HepG2 (cell line): Measurements from ENCODE around the gene PAXIP1. TPM values are rescaled to one million over a fixed set of nuclear protein-coding genes. Genes with fewer than 3 reads are reported as not detected.

Source experiments
- FIP1L1 ChIP-seq: fragments of 200-400 bp; formaldehyde crosslinking; IDR thresholded peaks from 2 replicates; pipeline ENCODE4 v1.6.1; 2018; ENCODE audit warnings: low read depth, mild to moderate bottlenecking, low read length, moderate library complexity, borderline replicate concordance; ENCODE audit not compliant: insufficient read depth
- HMG20B ChIP-seq: conservative IDR thresholded peaks from 2 replicates; pipeline ENCODE4 v1.6.1; 2016; ENCODE audit warnings: missing genetic modification reagents, missing compliant biosample characterization
- HNF1A ChIP-seq, 2 experiments: sonication (generic) in 1 of 2; formaldehyde crosslinking in 1 of 2; IDR thresholded peaks; 2 replicates each; pipeline versions ENCODE4 v1.4.0 to v1.6.1; 2016 to 2020; ENCODE audit warnings: borderline replicate concordance in 1 of 2, low read depth in 1 of 2, mild to moderate bottlenecking in 1 of 2, missing genetic modification reagents in 1 of 2
- HOMEZ ChIP-seq: IDR thresholded peaks from 2 replicates; pipeline ENCODE4 v1.6.1; 2016; ENCODE audit warnings: low read depth
- LCORL ChIP-seq, 2 experiments: fragments of 450-650 bp in 1 of 2; sonication (generic) in 1 of 2; formaldehyde crosslinking in 1 of 2; IDR thresholded peaks; 2 replicates each; pipeline versions ENCODE4 v1.5.0 to v1.6.1; 2017 to 2020; ENCODE audit warnings: antibody characterized with exemption in 1 of 2, missing genetic modification reagents in 1 of 2
- MXD1 ChIP-seq: sonication (generic); formaldehyde crosslinking; IDR thresholded peaks from 2 replicates; pipeline ENCODE4 v1.4.0; 2020; ENCODE audit warnings: mild to moderate bottlenecking, missing genetic modification reagents
- NKX3-1 ChIP-seq: sonication (generic); formaldehyde crosslinking; IDR thresholded peaks from 2 replicates; pipeline ENCODE4 v1.5.0; 2020; ENCODE audit warnings: missing genetic modification reagents
- NR3C1 ChIP-seq: sonication (generic); formaldehyde crosslinking; IDR thresholded peaks from 2 replicates; pipeline ENCODE4 v1.4.0; 2020; ENCODE audit warnings: missing genetic modification reagents
- RFXANK ChIP-seq: IDR thresholded peaks from 2 replicates; pipeline ENCODE4 v1.6.1; 2016
- TRIM24 ChIP-seq: sonication (generic); formaldehyde crosslinking; IDR thresholded peaks from 2 replicates; pipeline ENCODE4 v1.8.0; 2022; ENCODE audit warnings: mild to moderate bottlenecking, missing genetic modification reagents
- YY1 ChIP-seq: IDR thresholded peaks from 2 replicates; pipeline ENCODE4 v1.6.1; 2011; ENCODE audit warnings: low read length, low read depth, moderate library complexity, mild to moderate bottlenecking; ENCODE audit not compliant: insufficient read depth, insufficient replicate concordance
- ZBED4 ChIP-seq: sonication (generic); formaldehyde crosslinking; IDR thresholded peaks from 2 replicates; pipeline ENCODE4 v1.4.0; 2020; ENCODE audit warnings: missing genetic modification reagents, borderline replicate concordance
- ZFY ChIP-seq: sonication (generic); formaldehyde crosslinking; IDR thresholded peaks from 2 replicates; pipeline ENCODE4 v1.4.0; 2020; ENCODE audit warnings: missing genetic modification reagents
- ZNF121 ChIP-seq: sonication (generic); formaldehyde crosslinking; IDR thresholded peaks from 2 replicates; pipeline ENCODE4 v1.5.0; 2020; ENCODE audit warnings: mild to moderate bottlenecking, missing genetic modification reagents
- ZNF296 ChIP-seq: sonication (generic); formaldehyde crosslinking; conservative IDR thresholded peaks from 2 replicates; pipeline ENCODE4 v1.5.0; 2020; ENCODE audit warnings: mild to moderate bottlenecking, missing genetic modification reagents
- ZNF350 ChIP-seq: sonication (generic); formaldehyde crosslinking; IDR thresholded peaks from 2 replicates; pipeline ENCODE4 v1.4.0; 2020; ENCODE audit warnings: mild to moderate bottlenecking, low read depth, missing genetic modification reagents, borderline replicate concordance
- ZNF556 ChIP-seq: sonication (generic); formaldehyde crosslinking; IDR thresholded peaks from 2 replicates; pipeline ENCODE4 v1.4.0; 2020; ENCODE audit warnings: mild to moderate bottlenecking, missing genetic modification reagents, borderline replicate concordance
- ZNF678 ChIP-seq: sonication (generic); formaldehyde crosslinking; IDR thresholded peaks from 2 replicates; pipeline ENCODE4 v1.4.0; 2020; ENCODE audit warnings: mild to moderate bottlenecking, missing genetic modification reagents
- ZSCAN12 ChIP-seq: sonication (generic); formaldehyde crosslinking; IDR thresholded peaks from 2 replicates; pipeline ENCODE4 v1.9.0; 2021; ENCODE audit warnings: mild to moderate bottlenecking, missing genetic modification reagents
- polyA plus RNA-seq, 8 experiments: library from polyadenylated mRNA; depleted of rRNA in 3 of 8; stranded (reverse) in 7 of 8; unstranded in 1 of 8; fragments of >200 nt; fragmentation: Illumina TruSeq in 4 of 8; extraction: Trizol in 4 of 8; gene quantifications; 2 replicates each; pipeline versions ENCODE4 v1.2.1 to v1.2.3, GENCODE V29; 2011 to 2016; ENCODE audit warnings: low read depth in 4 of 8, missing spikeins in 1 of 8, mixed read lengths in 1 of 8; ENCODE audit not compliant: insufficient read depth in 1 of 8
- total RNA-seq, 5 experiments: library from RNA; depleted of rRNA; stranded (reverse); fragments of >200 nt; fragmentation: Illumina TruSeq; extraction: Trizol; gene quantifications; 2 replicates each; pipeline ENCODE4 v1.2.3, GENCODE V29; 2016; ENCODE audit warnings: low read depth in 1 of 5

Gene PAXIP1
- total and polyA plus RNA-seq, 2 of the 13 experiments (the other 11 are each of a cell fraction or from before 2014, with no cell fraction given) = 11.6 to 16.2 TPM

GRCh38 chr7:154913638-154914307, 89.2 kb downstream of the PAXIP1 start (continued):
- no peak; the same call in 1 of the 2 replicates for TF ChIP-seq ZNF556 (CRISPR knock-in tag)
- peak; percentile 87; the same call in 1 of the 2 replicates for TF ChIP-seq ZBED4 (CRISPR knock-in tag)
- TF ChIP-seq NR3C1 (CRISPR knock-in tag) = no peak
- TF ChIP-seq ZNF350 (CRISPR knock-in tag) = peak; percentile 81
- no peak for TF ChIP-seq HNF1A (IDR thresholded peaks at IDR 0.05; ENCODE audit: low read depth)
- no peak for TF ChIP-seq HNF1A (CRISPR knock-in tag; IDR thresholded peaks at IDR 0.05; ENCODE audit: borderline replicate concordance)
- TF ChIP-seq FIP1L1 = no peak
- 0 out of 2 replicates have a peak, but pooled peaks have one; percentile 24 for TF ChIP-seq HMG20B (CRISPR knock-in tag)
- no peak for TF ChIP-seq LCORL (IDR thresholded peaks at IDR 0.05)
- peak; percentile 76 for TF ChIP-seq LCORL (CRISPR knock-in tag; IDR thresholded peaks at IDR 0.05)
- TF ChIP-seq ZNF678 = no peak
- TF ChIP-seq TRIM24 (CRISPR knock-in tag) = peak; percentile 75; the same call in 1 of the 2 replicates
- peak; percentile 62; the same call in 1 of the 2 replicates for TF ChIP-seq HOMEZ
- no peak for TF ChIP-seq ZNF296 (CRISPR knock-in tag)
- no peak for TF ChIP-seq YY1
- TF ChIP-seq MXD1 = peak; percentile 75
- TF ChIP-seq ZFY (CRISPR knock-in tag) = peak; percentile 82
- TF ChIP-seq RFXANK (CRISPR knock-in tag) = 0 out of 2 replicates have a peak, but pooled peaks have one; percentile 47
- TF ChIP-seq ZSCAN12 (CRISPR knock-in tag) = peak; percentile 82; the same call in 1 of the 2 replicates
- TF ChIP-seq ZNF121 = peak; percentile 30; the same call in 1 of the 2 replicates
- peak; percentile 72 for TF ChIP-seq NKX3-1 (CRISPR knock-in tag)
